ENCODE results near the gene VPS36. TPM values are rescaled to one million over a fixed set of nuclear protein-coding genes. Genes with fewer than 3 reads are reported as not detected.

Gene VPS36
- total and polyA plus RNA-seq, 2 of the 8 experiments (the other 6 are each of a cell fraction or from before 2014, with no cell fraction given) = 14.1 to 19.8 TPM

- TF ChIP-seq NANOG (IDR thresholded peaks at IDR 0.05; ENCODE audit: insufficient read depth, low read depth, low read length, poor library complexity, severe bottlenecking) (no peak), POU5F1 (IDR thresholded peaks at IDR 0.05; ENCODE audit: low read depth, low read length) (no peak), TCF12 (IDR thresholded peaks at IDR 0.05; ENCODE audit: low read depth, low read length) (0 out of 2 replicates have a peak, but pooled peaks have one; percentile 39), CTCF (IDR thresholded peaks at IDR 0.05; ENCODE audit: control extremely low read depth in 1 of 3, insufficient read depth in 1 of 3, low read depth in 1 of 3, low read length in 3 of 3) (0 out of 4 replicates have a peak, but pooled peaks of 1 of the 3 experiments have one; percentile 4), CHD7 (IDR thresholded peaks at IDR 0.05; ENCODE audit: insufficient replicate concordance, low read length) (no peak), CHD1 (IDR thresholded peaks at IDR 0.05; ENCODE audit: low read depth, low read length) (no peak)
Measured at GRCh38 chr13:52454820-52455676, 4.6 kb upstream of the VPS36 start, which contains the start of gene CKAP2 (continued).

Data from H1 (cell line).